GM12878 (cell line): ENCODE measurements around the gene MYO6. TPM values are rescaled to one million over a fixed set of nuclear protein-coding genes. Genes with fewer than 3 reads are reported as not detected.

ENCODE experiments used
- ATAC-seq: fragments of 200-7000 bp; cut with Tn5 transposase; 3 replicates; pipeline ENCODE4 v1.9.1; 2020; ENCODE audit warnings: mild to moderate bottlenecking, moderate library complexity
- BruUV-seq: library from RNA; stranded (reverse); fragments of 400-500 nt; replicated peaks from 2 replicates; lab custom pipeline; 2021; lab: Mats Ljungman, UMichigan
- CTCF ChIA-PET: fragments of 300-600 bp; sonication (Branson Sonifier 250); formaldehyde crosslinking; extraction: SDS; loops from one replicate; lab custom pipeline; 2021; ENCODE audit warnings: inconsistent platforms; lab: Yijun Ruan, JAX
- POLR2A ChIA-PET: fragments of 350-600 bp; formaldehyde crosslinking; extraction: SDS; loops from one replicate; lab custom pipeline; 2021; ENCODE audit warnings: inconsistent platforms; lab: Charles Lee
- RAD21 ChIA-PET: fragments of 300-600 bp; sonication (Branson Sonifier 250); formaldehyde crosslinking; loops from one replicate; lab custom pipeline; 2023; ENCODE audit warnings: antibody characterized with exemption; ENCODE audit not compliant: unreplicated experiment; lab: Charles Lee
- SMC1A ChIA-PET: fragments of 300-600 bp; sonication (Branson Sonifier 250); formaldehyde crosslinking; loops from one replicate; lab custom pipeline; 2023; ENCODE audit not compliant: unreplicated experiment, uncharacterized antibody; lab: Charles Lee
- DNase-seq: peaks from one replicate; pipeline ENCODE4 v3.0.0-alpha.2; 2011; ENCODE audit warnings: low read depth, low spot score
- FAIRE-seq: peaks from 3 replicates; lab custom pipeline; 2011; peaks lifted over from hg19 to GRCh38; lab: Jason Lieb, UNC
- H2AFZ ChIP-seq: 2 replicates; pipeline ENCODE4 v1.6.0; 2011; ENCODE audit warnings: low read depth, low read length, control low read depth; ENCODE audit not compliant: control insufficient read depth
- H3K27ac ChIP-seq: 2 replicates; pipeline ENCODE4 v1.5.1; 2011; ENCODE audit warnings: control low read depth; ENCODE audit not compliant: control insufficient read depth, insufficient read depth
- H3K27me3 ChIP-seq, 2 experiments: replicated peaks in 1 of 2; 2 replicates each; pipeline versions ENCODE4 v1.6.0 to v1.6.1; 2011; ENCODE audit warnings: low read length in 1 of 2; ENCODE audit not compliant: control insufficient read depth in 2 of 2, insufficient read depth in 2 of 2
- H3K36me3 ChIP-seq, 2 experiments: 2 replicates each; pipeline ENCODE4 v1.5.1; 2011; ENCODE audit warnings: low read length in 1 of 2; ENCODE audit not compliant: control insufficient read depth in 2 of 2, insufficient read depth in 2 of 2
- H3K4me1 ChIP-seq: 2 replicates; pipeline ENCODE4 v1.6.1; 2011; ENCODE audit warnings: mild to moderate bottlenecking, low read length, moderate library complexity, mixed read lengths; ENCODE audit not compliant: control insufficient read depth, insufficient read depth
- H3K4me2 ChIP-seq: 2 replicates; pipeline ENCODE4 v1.6.0; 2011; ENCODE audit warnings: control low read depth; ENCODE audit not compliant: control insufficient read depth, insufficient read depth
- H3K4me3 ChIP-seq: fragments of 200-600 bp; sonication (generic); 2 replicates; pipeline ENCODE4 v1.5.1; 2016
- H3K79me2 ChIP-seq: 2 replicates; pipeline ENCODE4 v1.6.0; 2011; ENCODE audit warnings: low read length; ENCODE audit not compliant: control insufficient read depth, insufficient read depth
- H3K9ac ChIP-seq: 2 replicates; pipeline ENCODE4 v1.8.0; 2011; ENCODE audit warnings: low read length, control low read depth, mixed read lengths; ENCODE audit not compliant: control insufficient read depth, insufficient read depth
- H3K9me3 ChIP-seq: replicated peaks from 3 replicates; pipeline ENCODE4 v1.5.1; 2011; ENCODE audit warnings: mild to moderate bottlenecking, low read length; ENCODE audit not compliant: control insufficient read depth, insufficient read depth
- H4K20me1 ChIP-seq: 2 replicates; pipeline ENCODE4 v1.6.0; 2011; ENCODE audit not compliant: control insufficient read depth, insufficient read depth
- MTA2 ChIP-seq: fragments of 450-650 bp; IDR thresholded peaks from 2 replicates; pipeline ENCODE4 v1.6.1; 2016; ENCODE audit warnings: low read depth, mild to moderate bottlenecking, moderate library complexity
- PKNOX1 ChIP-seq: fragments of 450-650 bp; IDR thresholded peaks from 2 replicates; pipeline ENCODE4 v1.6.1; 2016; ENCODE audit warnings: mild to moderate bottlenecking
- RB1 ChIP-seq: fragments of 450-650 bp; formaldehyde crosslinking; IDR thresholded peaks from 2 replicates; pipeline ENCODE4 v1.6.1; 2017; ENCODE audit warnings: mild to moderate bottlenecking, borderline replicate concordance
- RUNX3 ChIP-seq: IDR thresholded peaks from 2 replicates; pipeline ENCODE4 v1.6.1; 2012; ENCODE audit warnings: low read length, inconsistent platforms
- ZNF687 ChIP-seq: fragments of 450-650 bp; IDR thresholded peaks from 2 replicates; pipeline ENCODE4 v1.6.1; 2017; ENCODE audit warnings: mild to moderate bottlenecking, moderate library complexity
- in situ Hi-C: fragments of 300-500 bp; cut with MboI; formaldehyde crosslinking; loops from 9 replicates; pipeline ENCODE4 v1.14.3; 2018; ENCODE audit warnings: mixed read lengths
- intact Hi-C: fragments of 100-400 bp; cut with micrococcal nuclease; formaldehyde crosslinking; loops from one replicate; pipeline ENCODE4 v1.14.2; 2022; ENCODE audit not compliant: unreplicated experiment
- polyA plus RNA-seq, 11 experiments: library from polyadenylated mRNA; depleted of rRNA in 4 of 11; unstranded in 6 of 11; stranded (reverse) in 5 of 11; fragments of >200 nt; fragmentation: Nextera tagmentation in 4 of 11; fragmentation: Illumina TruSeq in 1 of 11; extraction: Ambion mirVana in 4 of 11; extraction: Trizol in 1 of 11; gene quantifications; 1 replicate in 1 of 11; 2 replicates in 10 of 11; pipeline versions ENCODE4 v1.2.1 to v1.2.3, GENCODE V29; 2011 to 2016; ENCODE audit warnings: inconsistent platforms in 2 of 11, missing spikeins in 2 of 11, low read depth in 1 of 11
- total RNA-seq, 4 experiments: library from RNA; depleted of rRNA in 3 of 4; stranded (reverse); fragments of >200 nt in 3 of 4; fragmentation: Illumina TruSeq in 1 of 4; extraction: Trizol in 1 of 4; gene quantifications; 2 replicates each; pipeline versions ENCODE4 v1.2.1 to v1.2.3, GENCODE V29; 2013 to 2021
- TF ChIP-seq, protein P1 (sequence below): fragments of 450-650 bp; IDR thresholded peaks from 2 replicates; pipeline ENCODE4 v1.6.1; 2017; ENCODE audit warnings: borderline replicate concordance

Gene MYO6
- total and polyA plus RNA-seq, 10 of the 15 experiments (the other 5 are each of a cell fraction or from before 2014, with no cell fraction given), result 7.9 to 30.4 (median 16.8) TPM

GRCh38 chr6:75824160-75824559 lies 75.1 kb downstream of the MYO6 start:
- BruUV-seq, result no TSS peak
- intact Hi-C loops (no loop called here), in situ Hi-C loops (no loop called here)
- no peak for FAIRE-seq
- no peaks in the 10 kb centered on the region for H3K9me3 ChIP-seq
- H3K27ac ChIP-seq, result no peak overlapping the region
- H3K4me3 ChIP-seq, result no peak overlapping the region
- H4K20me1 ChIP-seq, result no peaks in the 10 kb centered on the region
- ATAC-seq, result peak; percentile 90
- SMC1A ChIA-PET, result no interaction called here
- POLR2A ChIA-PET, result interaction anchor here (1.0 kb wide), 1 partner anchor 53 kb away, joined by 3 read pairs; no protein-coding TSS in a partner anchor
- CTCF ChIA-PET, result interaction anchor here (0.9 to 1.3 kb wide), 3 partner anchors 30 to 86 kb away, joined by 3 to 4 read pairs (median 4); no protein-coding TSS in a partner anchor
- H2AFZ ChIP-seq, result no peak overlapping the region
- no peaks in the 10 kb centered on the region; a peak in 1 of 4 replicates for H3K36me3 ChIP-seq
- no peak overlapping the region for H3K4me2 ChIP-seq
- no peaks in the 10 kb centered on the region for H3K4me1 ChIP-seq
- H3K79me2 ChIP-seq, result no peaks in the 10 kb centered on the region
- no peak overlapping the region for H3K9ac ChIP-seq
- DNase-seq, result peak; percentile 16
- RAD21 ChIA-PET, result no interaction called here
- H3K27me3 ChIP-seq, result no peaks in the 10 kb centered on the region
- TF ChIP-seq RB1, result no peak
- TF ChIP-seq ZNF687, result no peak
- peak; percentile 67; the same call in 1 of the 2 replicates for TF ChIP-seq MTA2
- TF ChIP-seq, protein P1, sequence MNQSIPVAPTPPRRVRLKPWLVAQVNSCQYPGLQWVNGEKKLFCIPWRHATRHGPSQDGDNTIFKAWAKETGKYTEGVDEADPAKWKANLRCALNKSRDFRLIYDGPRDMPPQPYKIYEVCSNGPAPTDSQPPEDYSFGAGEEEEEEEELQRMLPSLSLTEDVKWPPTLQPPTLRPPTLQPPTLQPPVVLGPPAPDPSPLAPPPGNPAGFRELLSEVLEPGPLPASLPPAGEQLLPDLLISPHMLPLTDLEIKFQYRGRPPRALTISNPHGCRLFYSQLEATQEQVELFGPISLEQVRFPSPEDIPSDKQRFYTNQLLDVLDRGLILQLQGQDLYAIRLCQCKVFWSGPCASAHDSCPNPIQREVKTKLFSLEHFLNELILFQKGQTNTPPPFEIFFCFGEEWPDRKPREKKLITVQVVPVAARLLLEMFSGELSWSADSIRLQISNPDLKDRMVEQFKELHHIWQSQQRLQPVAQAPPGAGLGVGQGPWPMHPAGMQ, result no peak
- peak; percentile 68; the same call in 1 of the 2 replicates for TF ChIP-seq PKNOX1
- TF ChIP-seq RUNX3, result peak; percentile 15; the same call in 1 of the 2 replicates
